BLaER1 treated with 17β-estradiol and CSF1 and Interleukin-3, amounts not matched to agents 10 nM and 100 nM (cell line): ENCODE results near the gene LDLRAD3.

Experiments used
- H3K27ac ChIP-seq, 11 experiments: shearing (Covaris generic); formaldehyde crosslinking; 2 replicates each; pipeline ENCODE4 v1.8.1; 2022
- H3K27me3 ChIP-seq, 11 experiments: shearing (Covaris generic); formaldehyde crosslinking; 2 replicates each; pipeline ENCODE4 v1.8.1; 2022
- H3K36me3 ChIP-seq, 11 experiments: shearing (Covaris generic); formaldehyde crosslinking; 2 replicates each; pipeline ENCODE4 v1.8.1; 2022
- H3K4me1 ChIP-seq, 10 experiments: shearing (Covaris generic); formaldehyde crosslinking; 2 replicates each; pipeline ENCODE4 v1.8.1; 2022
- H3K4me2 ChIP-seq, 11 experiments: shearing (Covaris generic); formaldehyde crosslinking; 2 replicates each; pipeline ENCODE4 v1.8.1; 2022
- H3K4me3 ChIP-seq, 10 experiments: shearing (Covaris generic); formaldehyde crosslinking; 2 replicates each; pipeline ENCODE4 v1.8.1; 2022
- H3K9ac ChIP-seq, 11 experiments: shearing (Covaris generic); formaldehyde crosslinking; 2 replicates each; pipeline ENCODE4 v1.8.1; 2022
- H3K9me3 ChIP-seq, 11 experiments: shearing (Covaris generic); formaldehyde crosslinking; replicated peaks in 1 of 11; 2 replicates each; pipeline ENCODE4 v1.8.1; 2022
- H4K20me1 ChIP-seq, 11 experiments: shearing (Covaris generic); formaldehyde crosslinking; 2 replicates each; pipeline ENCODE4 v1.8.1; 2022
- Cebpa-rat ChIP-seq, 11 experiments: shearing (Covaris generic); IDR thresholded peaks; 2 replicates each; pipeline ENCODE4 v1.8.1; 2022

The LDLRAD3 gene

GRCh38 chr11:36241497-36241896 is 297.6 kb downstream of the LDLRAD3 start:
- no peak overlapping the region for H3K27ac ChIP-seq
- peaks cover 0 to 11% (median 6%) of the 10 kb centered on the region in 11 experiments; a peak in 4 of 22 replicates for H3K36me3 ChIP-seq
- no peak for TF ChIP-seq Cebpa-rat (IDR thresholded peaks at IDR 0.05)
- peaks cover 0 to 13% (median 0%) of the 10 kb centered on the region in 11 experiments; a peak in 2 of 22 replicates for H3K9me3 ChIP-seq
- peak overlapping the region in 2 of 11 experiments; percentile 3 to 37; a peak in 3 of 22 replicates for H3K4me2 ChIP-seq
- H3K4me3 ChIP-seq: no peak overlapping the region
- H4K20me1 ChIP-seq: no peaks in the 10 kb centered on the region; a peak in 1 of 22 replicates
- no peak overlapping the region for H3K9ac ChIP-seq
- peaks cover 0 to 44% (median 7%) of the 10 kb centered on the region in 10 experiments; a peak in 8 of 20 replicates for H3K4me1 ChIP-seq
- H3K27me3 ChIP-seq: no peaks in the 10 kb centered on the region

GRCh38 chr11:36243641-36244040 is 299.8 kb downstream of the LDLRAD3 start:
- Histone ChIP-seq H4K20me1 (no peaks in the 10 kb centered on the region; a peak in 1 of 22 replicates), H3K36me3 (no peaks in the 10 kb centered on the region), H3K27ac (no peak overlapping the region), H3K4me2 (no peak overlapping the region), H3K9ac (no peak overlapping the region), H3K9me3 (no peaks in the 10 kb centered on the region), H3K4me1 (peaks cover 0 to 50% (median 7%) of the 10 kb centered on the region in 10 experiments; a peak in 8 of 20 replicates), H3K4me3 (no peak overlapping the region), H3K27me3 (no peaks in the 10 kb centered on the region)
- TF ChIP-seq Cebpa-rat (IDR thresholded peaks at IDR 0.05): no peak

GRCh38 chr11:36247493-36247892 is 303.6 kb downstream of the LDLRAD3 start:
- peaks cover 0 to 21% (median 12%) of the 10 kb centered on the region in 11 experiments; a peak in 16 of 22 replicates for H3K9me3 ChIP-seq
- no peak overlapping the region for H3K4me3 ChIP-seq
- no peaks in the 10 kb centered on the region; a peak in 1 of 22 replicates for H4K20me1 ChIP-seq
- H3K9ac ChIP-seq: no peak overlapping the region
- peak overlapping the region in 1 of 11 experiments; percentile 35; a peak in 1 of 22 replicates for H3K27ac ChIP-seq
- H3K27me3 ChIP-seq: no peaks in the 10 kb centered on the region
- TF ChIP-seq Cebpa-rat (IDR thresholded peaks at IDR 0.05): no peak
- no peaks in the 10 kb centered on the region; a peak in 1 of 22 replicates for H3K36me3 ChIP-seq
- H3K4me1 ChIP-seq: peaks cover 0 to 32% (median 0%) of the 10 kb centered on the region in 10 experiments; a peak in 6 of 20 replicates
- peak overlapping the region in 3 of 11 experiments; percentile 38 to 71 (median 64); a peak in 3 of 22 replicates for H3K4me2 ChIP-seq

DNA sequence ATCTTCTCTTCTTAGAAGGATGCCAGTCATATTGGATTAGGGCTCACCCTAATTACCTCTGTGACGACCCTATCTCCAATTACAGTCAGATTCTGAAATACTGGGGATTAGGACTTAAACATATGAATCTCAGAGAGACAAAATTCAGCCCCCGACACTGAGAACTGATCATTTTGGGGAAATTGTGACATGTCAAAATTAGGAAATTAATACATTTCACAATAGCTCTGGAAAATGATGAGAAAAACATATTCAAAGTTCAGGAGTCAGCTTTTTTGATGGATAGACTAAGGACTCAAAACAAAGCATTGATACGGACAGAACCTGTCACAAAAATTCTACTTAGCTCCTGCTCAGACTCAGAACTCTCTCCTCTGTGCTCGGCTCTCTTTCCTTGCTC is 304.6 kb downstream of the LDLRAD3 start:
- Histone ChIP-seq H4K20me1 (no peaks in the 10 kb centered on the region; a peak in 1 of 22 replicates), H3K27me3 (no peaks in the 10 kb centered on the region), H3K9ac (0 out of 22 replicates have a peak overlapping the region, but pooled peaks of 1 of the 11 experiments have one; percentile 6), H3K9me3 (peaks cover 0 to 21% (median 12%) of the 10 kb centered on the region in 11 experiments; a peak in 16 of 22 replicates), H3K27ac (peak overlapping the region in 3 of 11 experiments; percentile 8 to 41 (median 9); a peak in 3 of 22 replicates), H3K4me1 (peaks cover 0 to 32% (median 0%) of the 10 kb centered on the region in 10 experiments; a peak in 6 of 20 replicates), H3K4me3 (no peak overlapping the region), H3K4me2 (peak overlapping the region in 4 of 11 experiments; percentile 13 to 71 (median 51); a peak in 5 of 22 replicates), H3K36me3 (no peaks in the 10 kb centered on the region; a peak in 1 of 22 replicates)
- TF ChIP-seq Cebpa-rat (IDR thresholded peaks at IDR 0.05): no peak

GRCh38 chr11:36249246-36249645 is 305.4 kb downstream of the LDLRAD3 start:
- Histone ChIP-seq H3K4me1 (peaks cover 0 to 32% (median 0%) of the 10 kb centered on the region in 10 experiments; a peak in 6 of 20 replicates), H3K4me3 (no peak overlapping the region), H3K27ac (peak overlapping the region in 3 of 11 experiments; percentile 8 to 41 (median 9); a peak in 3 of 22 replicates), H3K4me2 (peak overlapping the region in 4 of 11 experiments; percentile 13 to 71 (median 51); a peak in 4 of 22 replicates), H3K36me3 (no peaks in the 10 kb centered on the region; a peak in 1 of 22 replicates), H4K20me1 (no peaks in the 10 kb centered on the region; a peak in 1 of 22 replicates), H3K27me3 (no peaks in the 10 kb centered on the region), H3K9me3 (peaks cover 0 to 21% (median 12%) of the 10 kb centered on the region in 11 experiments; a peak in 16 of 22 replicates), H3K9ac (no peak overlapping the region; a peak in 1 of 22 replicates)
- no peak for TF ChIP-seq Cebpa-rat (IDR thresholded peaks at IDR 0.05)

DNA sequence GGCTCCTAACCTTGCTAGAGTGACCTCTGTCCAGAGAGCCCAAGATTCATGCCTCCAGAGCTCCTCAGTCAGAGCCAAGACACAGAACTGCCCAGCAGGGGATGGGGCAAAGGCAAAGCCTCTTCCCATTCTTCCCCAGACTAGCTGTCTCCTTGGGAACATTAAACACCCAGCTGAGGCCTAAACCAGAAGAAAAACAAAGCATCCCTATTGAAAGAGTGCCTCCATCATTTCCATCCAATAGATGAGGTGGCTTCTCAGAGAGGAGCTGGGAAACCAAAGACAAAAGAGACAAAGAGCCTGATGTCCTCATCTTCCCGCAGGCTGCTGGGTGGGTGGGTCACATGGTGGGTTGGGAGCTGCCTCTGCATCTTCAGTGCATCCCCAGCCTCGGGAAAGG is 308.0 kb downstream of the LDLRAD3 start:
- H3K27me3 ChIP-seq: no peaks in the 10 kb centered on the region
- no peaks in the 10 kb centered on the region; a peak in 1 of 22 replicates for H3K36me3 ChIP-seq
- no peak overlapping the region for H3K9ac ChIP-seq
- no peak overlapping the region for H3K27ac ChIP-seq
- H3K4me3 ChIP-seq: no peak overlapping the region
- no peak for TF ChIP-seq Cebpa-rat (IDR thresholded peaks at IDR 0.05)
- H3K9me3 ChIP-seq: peaks cover 0 to 27% (median 15%) of the 10 kb centered on the region in 11 experiments; a peak in 16 of 22 replicates
- H4K20me1 ChIP-seq: no peaks in the 10 kb centered on the region
- peaks cover 0 to 32% (median 0%) of the 10 kb centered on the region in 10 experiments; a peak in 6 of 20 replicates for H3K4me1 ChIP-seq
- H3K4me2 ChIP-seq: no peak overlapping the region

GRCh38 chr11:36253238-36253637 is 309.4 kb downstream of the LDLRAD3 start:
- Histone ChIP-seq H4K20me1 (no peaks in the 10 kb centered on the region), H3K27ac (no peak overlapping the region), H3K27me3 (no peaks in the 10 kb centered on the region), H3K4me3 (no peak overlapping the region), H3K4me1 (peaks cover 0 to 21% (median 0%) of the 10 kb centered on the region in 10 experiments; a peak in 6 of 20 replicates), H3K9me3 (peaks cover 0 to 27% (median 15%) of the 10 kb centered on the region in 11 experiments; a peak in 16 of 22 replicates), H3K9ac (no peak overlapping the region), H3K4me2 (no peak overlapping the region), H3K36me3 (no peaks in the 10 kb centered on the region; a peak in 1 of 22 replicates)
- no peak for TF ChIP-seq Cebpa-rat (IDR thresholded peaks at IDR 0.05)

- no peak overlapping the region for H3K9ac ChIP-seq
- no peaks in the 10 kb centered on the region for H4K20me1 ChIP-seq
- H3K27me3 ChIP-seq: no peaks in the 10 kb centered on the region
- H3K36me3 ChIP-seq: no peaks in the 10 kb centered on the region; a peak in 1 of 22 replicates
- H3K4me2 ChIP-seq: no peak overlapping the region
- no peak overlapping the region for H3K4me3 ChIP-seq
- TF ChIP-seq Cebpa-rat (IDR thresholded peaks at IDR 0.05): no peak
- peaks cover 0 to 18% (median 0%) of the 10 kb centered on the region in 10 experiments; a peak in 5 of 20 replicates for H3K4me1 ChIP-seq
- H3K9me3 ChIP-seq: peaks cover 0 to 26% (median 15%) of the 10 kb centered on the region in 11 experiments; a peak in 16 of 22 replicates
- H3K27ac ChIP-seq: no peak overlapping the region
Observed at GRCh38 chr11:36254713-36255112, 310.9 kb downstream of the LDLRAD3 start.

DNA sequence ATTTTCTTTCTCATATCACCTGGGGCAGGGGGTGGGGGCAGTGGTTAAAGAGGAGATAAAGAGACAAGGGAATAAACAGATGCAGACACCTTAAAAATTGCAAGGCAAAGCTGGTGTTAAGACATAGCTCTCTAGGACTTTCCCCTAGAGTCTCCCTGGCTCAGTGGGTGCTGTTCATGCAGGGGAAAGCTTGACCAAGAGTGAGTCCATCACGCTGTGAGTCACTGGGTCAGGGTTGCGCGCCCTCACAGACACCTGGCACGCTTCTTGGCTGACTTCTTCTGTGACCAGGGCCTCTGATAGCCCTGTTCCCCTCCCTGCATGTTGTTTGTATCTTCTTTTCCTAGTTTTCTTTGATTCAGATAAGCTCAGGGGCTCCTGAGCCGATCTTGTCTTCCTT is 313.5 kb downstream of the LDLRAD3 start:
- Histone ChIP-seq H3K4me3 (no peak overlapping the region), H3K27me3 (no peaks in the 10 kb centered on the region), H3K27ac (no peak overlapping the region), H3K9ac (no peak overlapping the region), H3K4me1 (peaks cover 0 to 14% (median 0%) of the 10 kb centered on the region in 10 experiments; a peak in 3 of 20 replicates), H3K36me3 (no peaks in the 10 kb centered on the region), H3K4me2 (no peak overlapping the region), H4K20me1 (no peaks in the 10 kb centered on the region), H3K9me3 (peaks cover 0 to 7% (median 0%) of the 10 kb centered on the region in 11 experiments; a peak in 7 of 22 replicates)
- TF ChIP-seq Cebpa-rat (IDR thresholded peaks at IDR 0.05): no peak
